ENCODE results near the gene FAM161B. TPM values are rescaled to one million over a fixed set of nuclear protein-coding genes. Genes with fewer than 3 reads are reported as not detected.

FAM161B gene
- total RNA-seq, 1 experiment from 2014 or later: 2.2 TPM

GRCh38 chr14:73988065-73988464 is 38.2 kb upstream of the FAM161B start:
- ATAC-seq: no peak
- CTCF ChIA-PET: no interaction called here
- Histone ChIP-seq H3K27me3 (ENCODE audit: control insufficient read depth, insufficient read depth, low read length) (no peaks in the 10 kb centered on the region), H3K9me3 (ENCODE audit: control insufficient read depth, insufficient read depth, low read depth, low read length) (no peaks in the 10 kb centered on the region), H3K27ac (ENCODE audit: low read length) (no peak overlapping the region), H3K36me3 (ENCODE audit: control insufficient read depth, insufficient read depth, low read length) (no peaks in the 10 kb centered on the region; the same call in 1 of the 2 replicates), H3K4me3 (ENCODE audit: low read depth in 2 of 2, low read length in 2 of 2) (no peak overlapping the region), H3K4me1 (ENCODE audit: control insufficient read depth, insufficient read depth, low read length) (no peaks in the 10 kb centered on the region)
- intact Hi-C loops (cut with micrococcal nuclease; ENCODE audit: unreplicated experiment): no loop called here
- POLR2A ChIA-PET: no interaction called here
- DNase-seq (ENCODE audit: low read depth, low spot score): no peak
- no TSS peak for BruUV-seq (replicated peaks)
- in situ Hi-C loops (cut with HindIII; ENCODE audit: low pct_unique_long_range_greater_than_20kb, low sequenced_read_pairs): no loop called here
- no peak for TF ChIP-seq REST (IDR thresholded peaks at IDR 0.05; ENCODE audit: insufficient read depth in 1 of 2, low read depth in 2 of 2, low read length in 1 of 2)
- no peak for TF ChIP-seq POLR2AphosphoS5 (IDR thresholded peaks at IDR 0.05; ENCODE audit: low read depth, low read length)
- no peak for TF ChIP-seq CTCF (IDR thresholded peaks at IDR 0.05)
- TF ChIP-seq SIN3A (IDR thresholded peaks at IDR 0.05; ENCODE audit: borderline replicate concordance, insufficient read depth, low read depth, low read length): no peak
- no peak for TF ChIP-seq TCF7L2 (IDR thresholded peaks at IDR 0.05; ENCODE audit: low read depth, low read length)

- H3K36me3 ChIP-seq (ENCODE audit: control insufficient read depth, insufficient read depth, low read length): no peaks in the 10 kb centered on the region; the same call in 1 of the 2 replicates
- no peaks in the 10 kb centered on the region for H3K9me3 ChIP-seq (ENCODE audit: control insufficient read depth, insufficient read depth, low read depth, low read length)
- CTCF ChIA-PET: no interaction called here
- in situ Hi-C loops (cut with HindIII; ENCODE audit: low pct_unique_long_range_greater_than_20kb, low sequenced_read_pairs) (no loop called here), intact Hi-C loops (cut with micrococcal nuclease; ENCODE audit: unreplicated experiment) (no loop called here)
- ATAC-seq (no peak), DNase-seq (ENCODE audit: low read depth, low spot score) (no peak)
- H3K27me3 ChIP-seq (ENCODE audit: control insufficient read depth, insufficient read depth, low read length): no peaks in the 10 kb centered on the region
- POLR2A ChIA-PET: no interaction called here
- no peaks in the 10 kb centered on the region for H3K4me1 ChIP-seq (ENCODE audit: control insufficient read depth, insufficient read depth, low read length)
- H3K4me3 ChIP-seq (ENCODE audit: low read depth in 2 of 2, low read length in 2 of 2): no peak overlapping the region
- no TSS peak for BruUV-seq (replicated peaks)
- no peak overlapping the region for H3K27ac ChIP-seq (ENCODE audit: low read length)
- TF ChIP-seq SIN3A (IDR thresholded peaks at IDR 0.05; ENCODE audit: borderline replicate concordance, insufficient read depth, low read depth, low read length) (no peak), TCF7L2 (IDR thresholded peaks at IDR 0.05; ENCODE audit: low read depth, low read length) (no peak), REST (IDR thresholded peaks at IDR 0.05; ENCODE audit: insufficient read depth in 1 of 2, low read depth in 2 of 2, low read length in 1 of 2) (no peak), CTCF (IDR thresholded peaks at IDR 0.05) (no peak), POLR2AphosphoS5 (IDR thresholded peaks at IDR 0.05; ENCODE audit: low read depth, low read length) (no peak)
Observed at GRCh38 chr14:73977896-73978295, 28.0 kb upstream of the FAM161B start.
